ENCODE results near the gene RGS3.

Gene RGS3

GRCh38 chr9:113529336-113530009 lies 65.9 kb downstream of the RGS3 start:
- DNase-seq (ENCODE audit: low read depth, low spot score), result no peak

GRCh38 chr9:113530022-113530635 lies 66.6 kb downstream of the RGS3 start:
- DNase-seq (ENCODE audit: low read depth, low spot score), result no peak

- no peak for DNase-seq (ENCODE audit: low read depth, low spot score)
These were observed 67.4 kb downstream of the RGS3 start for GRCh38 chr9:113530942-113531341.

- no peak for DNase-seq (ENCODE audit: low read depth, low spot score)
These were observed 68.6 kb downstream of the RGS3 start for GRCh38 chr9:113531919-113532808.

GRCh38 chr9:113532809-113533190 lies 69.3 kb downstream of the RGS3 start:
- DNase-seq (ENCODE audit: low read depth, low spot score), result no peak

- no peak for DNase-seq (ENCODE audit: low read depth, low spot score)
These were observed 70.1 kb downstream of the RGS3 start for GRCh38 chr9:113533335-113534225.

- DNase-seq (ENCODE audit: low read depth, low spot score), result no peak
These were observed 72.2 kb downstream of the RGS3 start for GRCh38 chr9:113535756-113536155.

- DNase-seq (ENCODE audit: low read depth, low spot score), result no peak
These were observed 72.6 kb downstream of the RGS3 start for GRCh38 chr9:113536166-113536482.

GRCh38 chr9:113536483-113537228 lies 73.1 kb downstream of the RGS3 start:
- DNase-seq (ENCODE audit: low read depth, low spot score), result no peak

- DNase-seq (ENCODE audit: low read depth, low spot score), result no peak
These were observed 73.8 kb downstream of the RGS3 start for GRCh38 chr9:113537229-113537810.

- no peak for DNase-seq (ENCODE audit: low read depth, low spot score)
These were observed 74.6 kb downstream of the RGS3 start for GRCh38 chr9:113538131-113538530.

- DNase-seq (ENCODE audit: low read depth, low spot score), result no peak
These were observed 75.3 kb downstream of the RGS3 start for GRCh38 chr9:113538701-113539430.

GRCh38 chr9:113540466-113540865 lies 76.9 kb downstream of the RGS3 start:
- DNase-seq (ENCODE audit: low read depth, low spot score), result no peak

- no peak for DNase-seq (ENCODE audit: low read depth, low spot score)
These were observed 77.7 kb downstream of the RGS3 start for GRCh38 chr9:113541019-113541900.

- DNase-seq (ENCODE audit: low read depth, low spot score), result no peak
These were observed 78.5 kb downstream of the RGS3 start for GRCh38 chr9:113542006-113542405.

GRCh38 chr9:113542741-113543140 lies 79.2 kb downstream of the RGS3 start:
- no peak for DNase-seq (ENCODE audit: low read depth, low spot score)

- no peak for DNase-seq (ENCODE audit: low read depth, low spot score)
These were observed 79.9 kb downstream of the RGS3 start for GRCh38 chr9:113543296-113543981.

- no peak for DNase-seq (ENCODE audit: low read depth, low spot score)
These were observed 80.4 kb downstream of the RGS3 start for GRCh38 chr9:113543982-113544303.

GRCh38 chr9:113545068-113545467 lies 81.5 kb downstream of the RGS3 start:
- no peak for DNase-seq (ENCODE audit: low read depth, low spot score)

All from activated CD4-positive, CD25-positive, alpha-beta regulatory T cell treated with anti-CD3 and anti-CD28 coated beads, Interleukin-2, amount 50 U/mL, for 16 hours (primary cell).